ENCODE results near the gene ARFGEF3. TPM values are rescaled to one million over a fixed set of nuclear protein-coding genes. Genes with fewer than 3 reads are reported as not detected.

ARFGEF3 gene
- total and polyA plus RNA-seq, 2 experiments from 2014 or later: 5.8 to 24.6 TPM

GRCh38 chr6:138146544-138146943, 15.2 kb upstream of the ARFGEF3 start (continued):
- TF ChIP-seq CTCF (conservative IDR thresholded peaks at IDR 0.05; ENCODE audit: low read depth in 2 of 2): peak in 1 of 2 experiments; percentile 11; a peak in 1 of 4 replicates

- peaks cover 3% of the 10 kb centered on the region for H3K27me3 Mint-ChIP-seq (ENCODE audit: insufficient read depth, low read depth, poor library complexity)
- ATAC-seq: no peak
- H3K4me1 ChIP-seq (ENCODE audit: insufficient read depth): peaks cover under 1% of the 10 kb centered on the region
These were observed 6.3 kb upstream of the ARFGEF3 start for GRCh38 chr6:138155443-138155842.

More at GRCh38 chr6:138155443-138155842, 6.3 kb upstream of the ARFGEF3 start:
- TF ChIP-seq NANOG (IDR thresholded peaks at IDR 0.05; ENCODE audit: borderline replicate concordance): no peak
- no peak for TF ChIP-seq JUNB (IDR thresholded peaks at IDR 0.05; ENCODE audit: unreplicated experiment)
- TF ChIP-seq ETS1 (IDR thresholded peaks at IDR 0.05): no peak
- no peak for TF ChIP-seq ZNF462 (CRISPR knock-in tag; IDR thresholded peaks at IDR 0.05)
- TF ChIP-seq EZH2phosphoT487 (IDR thresholded peaks at IDR 0.05; ENCODE audit: unreplicated experiment): no peak
- TF ChIP-seq ZNF331 (CRISPR knock-in tag; IDR thresholded peaks at IDR 0.05; ENCODE audit: low read depth): no peak
- no peak for TF ChIP-seq CTCF (conservative IDR thresholded peaks at IDR 0.05; ENCODE audit: low read depth in 2 of 2)
- TF ChIP-seq CREB1 (CRISPR knock-in tag; IDR thresholded peaks at IDR 0.05; ENCODE audit: low read depth): no peak
- no peak for TF ChIP-seq POLR2AphosphoS5 (IDR thresholded peaks at IDR 0.05; ENCODE audit: low read depth)
- no peak overlapping the region for H3K4me2 ChIP-seq
- H3K79me2 ChIP-seq (replicated peaks; ENCODE audit: insufficient read depth): no peaks in the 10 kb centered on the region
- no peak overlapping the region for H3K4me3 ChIP-seq
- H3F3A ChIP-seq (replicated peaks; ENCODE audit: low read depth): no peaks in the 10 kb centered on the region
- H3K9me3 Mint-ChIP-seq: no peaks in the 10 kb centered on the region; the same call in 1 of the 3 replicates
- H3K36me3 Mint-ChIP-seq (ENCODE audit: low read depth): no peaks in the 10 kb centered on the region; the same call in 2 of the 3 replicates
- peaks cover 2% of the 10 kb centered on the region; the same call in 2 of the 3 replicates for H3K4me1 Mint-ChIP-seq
- no peak overlapping the region for H2AFZ ChIP-seq
- H3K36me3 ChIP-seq (ENCODE audit: insufficient read depth): no peaks in the 10 kb centered on the region
- no peak overlapping the region for H3K27ac Mint-ChIP-seq
- H4K20me1 ChIP-seq (replicated peaks; ENCODE audit: insufficient read depth): no peaks in the 10 kb centered on the region
- no peaks in the 10 kb centered on the region for H3K9me2 ChIP-seq (ENCODE audit: insufficient read depth)
- H3K4me3 Mint-ChIP-seq: no peak overlapping the region
- no peak overlapping the region for H3K27ac ChIP-seq (ENCODE audit: low read depth)
- DNase-seq (ENCODE audit: low spot score): no peak
- H3K27me3 ChIP-seq (ENCODE audit: insufficient read depth): peaks cover 14% of the 10 kb centered on the region
